Pancreas (tissue), 10 donors: ENCODE results near the gene PCCA. TPM values are rescaled to one million over a fixed set of nuclear protein-coding genes. Genes with fewer than 3 reads are reported as not detected.

ENCODE experiments used
- ATAC-seq, 4 donors: fragments of 200-7000 bp; cut with Tn5 transposase; one replicate each; pipeline versions ENCODE4 v1.8.0 to v1.9.1; 2020; ENCODE audit warnings: mild to moderate bottlenecking in 4 of 4, moderate library complexity in 4 of 4
- DNase-seq, 6 donors: peaks; one replicate each; pipeline ENCODE4 v3.0.0-alpha.2; 2020
- FAIRE-seq: peaks from 2 replicates; lab custom pipeline; 2012; peaks lifted over from hg19 to GRCh38; lab: Jason Lieb, UNC
- H3K27ac ChIP-seq, 4 donors: fragments of 200-600 bp; sonication (generic); 1 replicate in 3 of 4; 2 replicates in 1 of 4; pipeline versions ENCODE4 v1.5.0 to v1.8.0; 2020
- H3K27me3 ChIP-seq, 4 donors: fragments of 200-600 bp; one replicate each; pipeline ENCODE4 v1.8.0; 2021
- H3K36me3 ChIP-seq, 3 donors: fragments of 200-600 bp; sonication (generic) in 1 of 3; one replicate each; pipeline versions ENCODE4 v1.5.0 to v1.8.0; 2020 to 2021
- H3K4me1 ChIP-seq, 3 donors: fragments of 200-600 bp; one replicate each; pipeline ENCODE4 v1.8.0; 2021
- H3K4me3 ChIP-seq, 4 donors: fragments of 200-600 bp; sonication (generic) in 2 of 4; one replicate each; pipeline versions ENCODE4 v1.5.0 to v1.8.0; 2020 to 2021
- H3K9me3 ChIP-seq, 4 donors: fragments of 200-600 bp; one replicate each; pipeline ENCODE4 v1.8.0; 2021
- CTCF ChIP-seq, 4 donors: fragments of 200-600 bp; sonication (generic) in 3 of 4; IDR thresholded peaks; one replicate each; pipeline versions ENCODE4 v1.5.0 to v1.8.0; 2021; ENCODE audit warnings: antibody characterized with exemption in 4 of 4
- WGBS, 2 donors: extraction: QIAGEN DNeasy Blood & Tissue Kit; methylation state at CpG; one replicate each; pipeline ENCODE4 v1.1.7; 2013; 5-methylcytosine and 5-hydroxymethylcytosine counted together
- intact Hi-C, 3 donors: fragments of 100-400 bp; cut with DNase I; formaldehyde crosslinking; loops; one replicate each; pipeline versions ENCODE4 v1.11.1 to v1.14.2; 2022
- polyA plus RNA-seq, 2 donors: library from polyadenylated mRNA; stranded (reverse); fragments of 200-250 nt; gene quantifications; one replicate each; pipeline ENCODE4 v1.2.3, GENCODE V29; 2013
- total RNA-seq, 6 donors: library from RNA; stranded (reverse); fragmentation: NEBNext Ultra II Directional in 4 of 6; extraction: Animal tissue kit (Norgen Biotek cat#: 25700) in 4 of 6; gene quantifications; one replicate each; pipeline versions ENCODE4 v1.2.1 to v1.2.4, GENCODE V29; 2021 to 2023
- donor health status: healthy with polysubstance abuse.
- donor health status: DM: no; HTN: no; CAD: no; lungs with moderate emphysema.
- donor health status: DM: no; HTN: no; CAD: no.
- donor health status: control.
- donor health status: control.
- donor health status: Bipolar disorder and iron deficiency.
- donor health status: DM: yes; HTN: yes; CAD: no.
- donor health status: DM: no; HTN: no; CAD: no.
- donor health status: DM: no; HTN: no; CAD: no.
- donor health status: DM: yes; HTN: yes; CAD: no.

Gene PCCA
- total and polyA plus RNA-seq, 8 donors, result 14.2 to 32.1 (median 24.1) TPM

DNA sequence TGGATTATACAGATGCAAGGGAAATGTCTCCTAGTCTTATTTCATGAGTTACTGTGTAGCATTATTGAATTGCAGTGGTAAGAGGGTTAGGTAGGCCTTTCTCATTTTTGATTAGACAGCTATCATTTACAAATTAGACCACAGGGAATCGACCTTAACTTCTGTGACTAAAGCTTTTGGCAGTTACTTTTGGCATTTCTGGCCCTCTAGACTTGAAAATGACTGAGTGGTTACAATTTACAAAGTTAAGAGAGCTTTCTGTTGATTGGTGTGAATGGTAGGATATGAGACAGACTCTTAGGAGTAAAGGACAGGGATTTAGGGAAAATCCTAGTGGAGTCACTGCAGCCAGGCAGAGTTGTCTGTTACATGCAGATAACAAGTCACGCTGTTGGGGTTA is 413.6 kb downstream of the PCCA start:
- ATAC-seq, result no peak
- intact Hi-C loops, result loop anchor here in 1 of 3 donors (10.0 kb wide), 1 partner anchor 48 kb away; no protein-coding TSS in a partner anchor
- H3K9me3 ChIP-seq, result no peaks in the 10 kb centered on the region
- H3K4me3 ChIP-seq, result no peak overlapping the region
- no peak for FAIRE-seq
- no peaks in the 10 kb centered on the region for H3K4me1 ChIP-seq
- no peak overlapping the region for H3K27ac ChIP-seq
- TF ChIP-seq CTCF (IDR thresholded peaks at IDR 0.05), result no peak
- no peaks in the 10 kb centered on the region for H3K36me3 ChIP-seq
- H3K27me3 ChIP-seq, result no peaks in the 10 kb centered on the region
- DNase-seq, result no peak
- WGBS, 2 donors, result 50 to 56% methylated on average over 2 of the region's 2 CpGs

DNA sequence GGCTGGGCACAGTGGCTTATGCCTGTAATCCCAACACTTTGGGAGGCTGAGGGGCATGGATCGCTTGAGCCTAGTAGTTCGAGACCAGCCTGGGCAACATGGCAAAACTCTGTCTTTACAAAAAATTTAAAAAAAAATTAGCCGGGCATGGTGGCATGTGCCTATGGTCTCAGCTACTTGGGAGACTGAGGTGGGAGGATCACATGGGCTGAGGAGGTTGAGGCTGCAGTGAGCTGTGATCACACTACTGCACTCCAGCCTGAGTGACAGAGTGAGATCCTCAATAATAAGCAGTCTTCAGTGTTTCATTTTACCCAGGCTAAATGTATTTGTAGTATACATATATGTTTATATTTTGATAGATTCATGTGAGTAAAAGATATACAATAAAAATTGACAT is 414.7 kb downstream of the PCCA start:
- DNase-seq, result no peak
- no peaks in the 10 kb centered on the region for H3K4me1 ChIP-seq
- no peaks in the 10 kb centered on the region for H3K27me3 ChIP-seq
- H3K4me3 ChIP-seq, result no peak overlapping the region
- FAIRE-seq, result no peak
- H3K9me3 ChIP-seq, result no peaks in the 10 kb centered on the region
- H3K27ac ChIP-seq, result no peak overlapping the region
- intact Hi-C loops, result loop anchor here in 1 of 3 donors (10.0 kb wide), 1 partner anchor 49 kb away; no protein-coding TSS in a partner anchor
- no peak for ATAC-seq
- WGBS, 2 donors, result 95 to 97% methylated on average over 3 of the region's 3 CpGs
- H3K36me3 ChIP-seq, result no peaks in the 10 kb centered on the region
- no peak for TF ChIP-seq CTCF (IDR thresholded peaks at IDR 0.05)

DNA sequence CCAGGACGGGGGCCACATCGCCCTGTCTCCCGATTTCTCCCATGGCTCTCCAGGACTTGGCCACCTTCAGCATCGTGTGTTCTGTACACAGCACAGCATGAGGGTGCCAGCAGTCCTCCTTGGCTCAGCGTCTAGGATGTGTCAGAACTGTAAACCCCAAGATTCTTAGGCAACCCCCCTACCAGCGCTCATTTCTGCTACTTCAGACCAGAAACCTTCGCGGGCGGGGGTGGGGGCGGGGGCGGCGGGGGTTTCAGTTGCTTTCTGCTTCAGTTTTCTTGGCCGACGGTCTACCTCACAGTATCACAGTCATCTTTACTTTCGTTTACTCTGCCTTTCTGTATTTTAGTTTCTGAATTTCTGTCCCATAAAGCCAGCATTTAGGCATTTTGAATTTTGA is 417.3 kb downstream of the PCCA start:
- FAIRE-seq (no peak), DNase-seq (no peak), ATAC-seq (no peak)
- Histone ChIP-seq H3K27me3 (no peaks in the 10 kb centered on the region), H3K9me3 (no peaks in the 10 kb centered on the region), H3K27ac (no peak overlapping the region), H3K4me3 (no peak overlapping the region), H3K4me1 (no peaks in the 10 kb centered on the region), H3K36me3 (no peaks in the 10 kb centered on the region)
- intact Hi-C loops, result loop anchor here in 1 of 3 donors (10.0 kb wide), 1 partner anchor 51 kb away; no protein-coding TSS in a partner anchor
- 85 to 93% methylated on average over 15 of the region's 15 CpGs for WGBS, 2 donors
- no peak for TF ChIP-seq CTCF (IDR thresholded peaks at IDR 0.05)

- DNase-seq (no peak), ATAC-seq (no peak), FAIRE-seq (no peak)
- Histone ChIP-seq H3K36me3 (no peaks in the 10 kb centered on the region), H3K27ac (no peak overlapping the region), H3K4me1 (no peaks in the 10 kb centered on the region), H3K27me3 (no peaks in the 10 kb centered on the region), H3K9me3 (no peaks in the 10 kb centered on the region), H3K4me3 (no peak overlapping the region)
- intact Hi-C loops, result loop anchor here in 1 of 3 donors (10.0 kb wide), 1 partner anchor 52 kb away; no protein-coding TSS in a partner anchor
- TF ChIP-seq CTCF (IDR thresholded peaks at IDR 0.05), result no peak
- 85% methylated on average over 9 of the region's 9 CpGs for WGBS, 2 donors
Observed at GRCh38 chr13:100506600-100507422, 417.9 kb downstream of the PCCA start.

DNA sequence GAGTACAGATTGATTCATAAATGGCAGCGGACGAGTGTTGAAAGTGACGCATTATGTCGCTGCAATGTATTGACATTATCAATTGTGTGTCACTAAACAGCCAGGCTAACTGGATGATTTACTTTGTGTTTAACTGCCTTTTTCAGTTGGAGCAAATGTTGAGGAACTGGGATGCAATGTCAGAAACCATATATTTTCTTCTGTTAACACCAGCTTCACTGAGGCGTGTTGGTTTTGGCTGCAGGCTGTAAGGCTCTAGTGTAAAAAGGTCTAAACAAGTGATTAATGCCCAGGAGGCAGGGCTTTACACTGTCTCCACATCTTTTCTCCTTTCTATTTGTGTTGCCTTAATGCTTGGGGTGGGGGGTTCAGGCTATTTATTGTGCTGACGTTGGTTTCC is 419.6 kb downstream of the PCCA start:
- no peaks in the 10 kb centered on the region for H3K4me1 ChIP-seq
- TF ChIP-seq CTCF (IDR thresholded peaks at IDR 0.05), result no peak
- FAIRE-seq, result no peak
- WGBS, 2 donors, result 88% methylated on average over 6 of the region's 6 CpGs
- no peak overlapping the region for H3K27ac ChIP-seq
- no peak overlapping the region for H3K4me3 ChIP-seq
- no peaks in the 10 kb centered on the region for H3K36me3 ChIP-seq
- H3K9me3 ChIP-seq, result no peaks in the 10 kb centered on the region
- no peaks in the 10 kb centered on the region for H3K27me3 ChIP-seq
- intact Hi-C loops, result loop anchor here in 1 of 3 donors (10.0 kb wide), 1 partner anchor 54 kb away; no protein-coding TSS in a partner anchor
- no peak for DNase-seq
- no peak for ATAC-seq
